Neutrophil (primary cell): Measurements from ENCODE around the gene PPP5C.
"Not testable (repeated sequence)": the region's sequence is repeated elsewhere in the genome, so short reads cannot be mapped to it uniquely, and the experiment has no call there.

Experiments used
- H3K27ac ChIP-seq: fragments of 200-600 bp; sonication (generic); 2 replicates; pipeline ENCODE4 v1.5.1; 2016; ENCODE audit warnings: mild to moderate bottlenecking, moderate library complexity
- H3K27me3 ChIP-seq: fragments of 200-600 bp; sonication (generic); 2 replicates; pipeline ENCODE4 v1.6.0; 2016; ENCODE audit warnings: mild to moderate bottlenecking
- H3K36me3 ChIP-seq: fragments of 200-600 bp; sonication (generic); 2 replicates; pipeline ENCODE4 v1.5.1; 2017
- H3K4me1 ChIP-seq, 2 experiments: fragments of 200-600 bp in 1 of 2; sonication (generic) in 1 of 2; 1 replicate in 1 of 2; 2 replicates in 1 of 2; pipeline versions ENCODE4 v1.5.1 to v1.6.1; 2013 to 2016; ENCODE audit warnings: low read depth in 1 of 2, low read length in 1 of 2, mild to moderate bottlenecking in 1 of 2, moderate library complexity in 1 of 2; ENCODE audit not compliant: control insufficient read depth in 1 of 2, insufficient read depth in 1 of 2
- H3K4me3 ChIP-seq, 2 experiments: fragments of 200-600 bp in 1 of 2; sonication (generic) in 1 of 2; 1 replicate in 1 of 2; 2 replicates in 1 of 2; pipeline ENCODE4 v1.5.1; 2013 to 2016; ENCODE audit warnings: low read depth in 1 of 2, low read length in 1 of 2, mild to moderate bottlenecking in 1 of 2, moderate library complexity in 1 of 2
- H3K9me3 ChIP-seq: fragments of 200-600 bp; sonication (generic); 2 replicates; pipeline ENCODE4 v1.5.1; 2016
- CTCF ChIP-seq: fragments of 200-600 bp; sonication (generic); IDR thresholded peaks from 2 replicates; pipeline ENCODE4 v1.5.1; 2016; ENCODE audit warnings: antibody characterized with exemption

The PPP5C gene

DNA sequence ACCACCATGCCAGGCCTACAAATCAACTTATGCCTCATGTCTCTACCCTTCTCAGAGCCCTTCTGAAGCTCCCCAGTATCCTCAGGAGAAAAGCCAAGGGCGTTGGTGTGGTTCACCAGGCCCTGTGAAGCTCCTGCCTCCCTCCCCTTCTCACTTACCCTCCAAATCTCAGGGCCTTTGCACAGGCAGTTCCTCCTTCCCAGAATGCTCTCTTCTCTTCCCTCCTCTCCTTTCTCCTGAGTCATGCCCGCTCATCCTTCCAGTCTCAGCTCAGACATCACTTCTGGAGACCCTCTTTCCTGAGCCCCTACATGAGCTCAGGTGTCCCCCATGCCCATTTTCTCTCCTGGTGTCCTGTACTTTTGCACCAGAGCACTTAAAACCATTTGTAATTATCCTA, 29.5 kb upstream of the PPP5C start:
- Histone ChIP-seq H3K27ac (no peak overlapping the region), H3K36me3 (no peaks in the 10 kb centered on the region), H3K4me3 (no peak overlapping the region), H3K27me3 (no peaks in the 10 kb centered on the region), H3K9me3 (no peaks in the 10 kb centered on the region), H3K4me1 (no peaks in the 10 kb centered on the region)
- TF ChIP-seq CTCF = no peak

DNA sequence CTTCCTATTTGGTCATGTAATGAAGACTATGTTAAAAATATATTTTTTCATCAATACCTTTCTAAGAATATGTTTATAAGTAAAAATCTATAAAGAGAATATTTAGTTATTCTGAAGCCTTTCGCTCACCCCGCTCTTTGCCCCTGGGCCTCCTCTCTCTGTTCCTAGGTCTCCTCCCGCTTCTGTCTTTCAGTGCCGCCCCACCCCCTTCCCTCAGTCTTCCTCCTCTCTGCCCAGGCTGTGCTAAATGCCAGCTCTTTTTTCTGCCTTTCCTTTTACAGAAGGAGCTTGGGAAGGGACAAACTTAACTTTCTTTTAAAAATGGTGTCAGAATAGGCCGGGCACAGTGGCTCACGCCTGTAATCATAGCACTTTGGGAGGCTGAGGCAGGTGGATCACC, 27.3 kb upstream of the PPP5C start:
- no peak for TF ChIP-seq CTCF
- Histone ChIP-seq H3K27ac (no peak overlapping the region), H3K4me3 (no peak overlapping the region), H3K36me3 (no peaks in the 10 kb centered on the region), H3K4me1 (no peaks in the 10 kb centered on the region), H3K27me3 (no peaks in the 10 kb centered on the region), H3K9me3 (no peaks in the 10 kb centered on the region)

DNA sequence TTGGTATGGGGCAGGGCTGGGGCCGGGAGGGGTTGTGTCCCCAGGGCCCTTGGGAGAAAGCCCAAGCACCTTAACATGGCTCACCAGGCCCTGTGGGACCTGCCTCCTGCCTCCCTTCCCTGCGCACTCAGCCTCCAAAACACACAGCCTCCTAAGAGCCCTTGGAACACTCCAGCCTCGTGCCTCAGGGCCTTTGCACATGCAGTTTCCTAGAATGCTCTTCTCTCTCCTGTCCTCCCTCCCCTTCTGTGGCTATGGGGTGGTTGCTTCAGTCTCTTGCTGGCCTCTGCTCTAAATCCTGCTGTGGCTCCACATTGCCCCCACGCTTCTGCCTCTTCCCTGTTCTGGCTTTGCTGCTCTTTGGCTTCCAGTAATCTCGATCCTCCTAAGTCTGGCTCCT, 26.3 kb upstream of the PPP5C start:
- H3K27ac ChIP-seq = no peak overlapping the region
- H3K9me3 ChIP-seq = no peaks in the 10 kb centered on the region
- H3K27me3 ChIP-seq = no peaks in the 10 kb centered on the region
- no peak overlapping the region for H3K4me3 ChIP-seq
- TF ChIP-seq CTCF = no peak
- H3K36me3 ChIP-seq = no peaks in the 10 kb centered on the region
- H3K4me1 ChIP-seq = no peaks in the 10 kb centered on the region

GRCh38 chr19:46321653-46322052, 25.2 kb upstream of the PPP5C start:
- H3K27me3 ChIP-seq = no peaks in the 10 kb centered on the region
- no peak overlapping the region for H3K27ac ChIP-seq
- H3K36me3 ChIP-seq = no peaks in the 10 kb centered on the region
- H3K4me3 ChIP-seq = no peak overlapping the region
- TF ChIP-seq CTCF = no peak
- peaks cover 2% of the 10 kb centered on the region for H3K9me3 ChIP-seq
- no peaks in the 10 kb centered on the region for H3K4me1 ChIP-seq

- not testable (repeated sequence) for H3K9me3 ChIP-seq, H3K27me3 ChIP-seq, H3K27ac ChIP-seq, H3K36me3 ChIP-seq, H3K4me1 ChIP-seq, H3K4me3 ChIP-seq
Observed at GRCh38 chr19:46323227-46323626, 23.7 kb upstream of the PPP5C start.

DNA sequence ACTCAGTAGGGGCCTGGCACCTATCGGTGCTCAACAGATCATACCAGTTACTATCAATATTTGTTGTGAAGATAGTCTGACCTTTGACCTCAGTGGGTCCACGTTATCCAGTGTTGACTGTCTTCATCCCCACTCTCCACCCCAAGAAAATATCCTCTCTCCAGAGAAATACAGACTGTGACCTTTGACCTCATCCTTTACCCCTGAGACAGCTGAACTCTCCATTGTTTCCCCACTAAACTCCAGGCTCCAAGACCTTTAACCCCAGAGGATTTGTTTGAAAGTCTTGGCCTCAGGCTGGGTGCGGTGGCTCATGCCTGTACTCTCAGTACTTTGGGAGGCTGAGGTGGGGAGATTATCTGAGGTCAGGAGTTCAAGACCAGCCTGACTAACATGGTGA, 22.6 kb upstream of the PPP5C start:
- no peak overlapping the region for H3K4me3 ChIP-seq
- no peaks in the 10 kb centered on the region for H3K4me1 ChIP-seq
- peaks cover 9% of the 10 kb centered on the region for H3K9me3 ChIP-seq
- H3K27ac ChIP-seq = no peak overlapping the region
- TF ChIP-seq CTCF = no peak
- no peaks in the 10 kb centered on the region for H3K36me3 ChIP-seq
- H3K27me3 ChIP-seq = no peaks in the 10 kb centered on the region
